ENCODE results near the gene NXNL2.

Gene NXNL2

DNA sequence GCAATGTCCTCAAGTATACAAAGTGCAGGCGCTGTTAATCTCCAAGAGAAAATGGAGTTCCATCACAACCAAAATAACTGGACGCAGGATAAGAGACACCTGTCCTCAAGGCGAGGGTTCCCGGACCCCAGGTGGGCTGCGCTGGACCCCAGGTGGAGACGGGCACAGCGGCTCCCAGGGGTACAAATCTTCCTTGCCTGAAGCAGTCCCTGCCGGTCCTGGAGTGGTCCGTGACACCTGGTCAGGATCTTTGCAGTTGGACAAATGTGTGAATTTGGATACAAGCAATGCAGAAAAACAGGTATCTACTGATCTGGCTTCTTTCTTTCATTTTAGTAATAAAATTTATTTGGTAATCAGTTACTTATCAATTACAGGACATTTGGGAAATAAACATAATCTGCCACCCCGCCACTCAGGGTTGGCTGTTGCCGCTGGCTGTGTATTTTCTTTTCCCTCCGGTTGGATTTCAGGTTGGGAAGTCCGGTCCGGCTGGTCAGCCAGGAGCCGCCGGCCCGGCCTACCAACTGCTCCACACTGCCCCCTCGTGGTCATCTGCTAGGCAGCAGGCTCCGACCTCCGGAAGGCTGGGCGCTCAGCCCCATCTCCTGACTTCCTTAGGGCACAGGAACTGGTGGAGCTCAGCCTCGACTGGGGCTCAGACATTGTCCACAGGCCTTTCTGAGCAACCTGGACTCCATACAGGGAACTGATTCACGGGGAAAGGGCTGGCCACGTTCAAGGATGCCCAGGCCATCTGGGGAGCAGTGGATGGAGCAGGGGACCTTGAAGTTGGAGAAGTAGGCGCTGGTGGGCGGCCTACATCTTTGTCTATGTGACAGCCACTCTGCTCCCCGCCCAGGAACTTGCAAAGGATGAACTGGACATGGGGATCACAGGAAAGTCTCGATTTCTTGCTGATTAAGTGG, 43.4 kb downstream of the NXNL2 start:
- peak; percentile 65 for DNase-seq (ENCODE audit: low spot score)

DNA sequence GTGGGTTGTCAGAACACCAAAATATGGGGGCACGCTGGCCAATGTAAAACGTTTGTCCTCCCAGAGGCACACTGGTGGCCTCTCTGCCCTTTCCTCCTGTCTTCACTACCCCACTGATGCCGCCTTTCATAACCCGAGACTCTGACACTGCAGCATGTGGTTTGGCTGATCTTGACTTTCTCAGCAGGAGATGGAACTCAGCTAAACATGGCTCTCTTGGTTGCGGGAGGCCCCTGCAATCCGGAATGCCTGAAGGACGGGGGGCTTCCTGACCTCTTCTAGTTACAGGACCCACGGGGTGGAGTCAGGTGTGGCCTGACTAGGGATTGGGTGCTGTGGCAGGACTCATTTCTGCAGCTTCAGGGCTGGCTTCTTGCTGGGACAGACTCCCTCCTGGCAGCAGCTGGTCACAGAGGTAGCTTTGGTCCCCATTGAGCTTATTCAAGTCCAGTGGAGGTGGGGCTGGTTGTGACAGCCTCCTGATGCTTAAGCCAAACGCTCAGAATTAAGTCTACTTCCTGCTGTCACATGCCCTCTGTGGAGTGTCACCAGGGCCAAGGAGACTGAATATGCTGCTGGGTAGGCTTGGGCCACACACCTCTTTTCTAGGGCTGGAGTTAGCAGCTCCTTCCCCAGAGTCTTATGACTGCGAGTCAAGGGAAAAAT, 44.2 kb downstream of the NXNL2 start:
- no peak for DNase-seq (ENCODE audit: low spot score)

DNA sequence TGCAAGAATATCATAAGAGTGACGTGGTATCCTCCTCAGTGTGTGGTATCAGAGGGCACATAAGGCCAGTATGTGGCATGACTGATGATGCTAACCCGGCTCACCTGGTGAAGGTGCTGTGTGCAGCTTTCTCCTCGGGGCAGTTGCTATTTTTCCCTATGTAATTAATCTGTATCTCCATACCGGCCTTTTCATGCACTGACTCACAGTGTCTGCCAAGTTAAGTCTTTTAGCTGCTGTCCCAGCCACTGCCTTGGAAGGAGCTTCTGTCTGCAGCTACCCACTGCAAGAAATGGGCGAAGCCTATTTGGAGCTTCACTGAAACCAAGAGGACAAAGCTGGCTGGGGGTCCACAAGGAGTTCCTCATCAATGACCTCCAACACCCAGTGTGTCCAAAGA, 46.0 kb downstream of the NXNL2 start:
- no peak for DNase-seq (ENCODE audit: low spot score)

DNA sequence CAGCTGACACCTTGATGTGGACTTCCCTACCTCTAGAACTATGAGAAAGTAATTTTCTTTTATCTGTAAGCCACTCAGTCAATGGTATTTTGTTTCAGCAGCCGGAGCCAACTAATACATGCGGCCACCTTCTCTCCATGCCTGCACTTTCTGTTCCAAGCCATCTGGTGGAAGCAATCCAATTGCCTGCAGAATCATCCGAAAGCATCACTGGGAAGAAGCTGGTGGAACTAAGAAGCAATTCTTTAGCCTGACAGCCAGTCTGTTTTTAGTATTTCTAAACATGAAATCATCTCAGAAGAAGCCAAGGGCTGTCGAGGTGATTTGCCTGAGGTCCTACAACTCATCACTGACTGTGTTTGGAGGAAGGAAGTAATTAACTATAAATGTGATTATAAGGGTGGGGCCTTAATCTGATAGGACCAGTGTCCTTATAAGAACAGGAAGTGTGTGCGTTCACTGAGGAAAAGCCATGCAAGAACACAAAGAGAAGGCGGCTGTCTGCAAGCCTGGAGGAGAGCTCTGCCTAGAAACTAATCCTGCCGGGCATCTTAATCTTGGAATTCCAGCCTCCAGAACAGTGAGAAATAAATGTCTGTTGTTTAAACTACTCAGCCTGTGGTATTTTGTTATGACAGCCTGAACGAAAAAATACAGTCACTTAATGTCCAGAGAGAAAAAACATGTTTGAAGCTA, 49.1 kb downstream of the NXNL2 start:
- peak; percentile 81 for DNase-seq (ENCODE audit: low spot score)

DNA sequence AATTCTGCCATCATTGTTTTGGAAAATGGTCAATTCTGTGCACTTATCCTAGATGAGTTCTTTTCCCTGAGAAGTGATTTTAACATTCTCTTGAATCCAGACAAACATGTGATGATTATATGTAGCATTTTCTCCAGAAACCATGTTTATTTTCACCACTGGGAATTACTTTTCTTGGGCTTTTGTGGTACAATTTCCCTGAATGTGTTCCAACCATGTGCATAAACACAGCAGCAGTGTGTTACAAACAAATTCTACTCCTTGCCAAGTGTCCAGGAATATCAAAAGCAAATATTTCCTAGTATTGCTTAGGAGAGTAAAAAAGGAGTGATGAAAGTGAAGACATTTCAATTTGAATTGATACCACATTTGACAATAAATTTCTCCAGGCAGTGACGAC, 50.4 kb downstream of the NXNL2 start:
- no peak for DNase-seq (ENCODE audit: low spot score)

DNA sequence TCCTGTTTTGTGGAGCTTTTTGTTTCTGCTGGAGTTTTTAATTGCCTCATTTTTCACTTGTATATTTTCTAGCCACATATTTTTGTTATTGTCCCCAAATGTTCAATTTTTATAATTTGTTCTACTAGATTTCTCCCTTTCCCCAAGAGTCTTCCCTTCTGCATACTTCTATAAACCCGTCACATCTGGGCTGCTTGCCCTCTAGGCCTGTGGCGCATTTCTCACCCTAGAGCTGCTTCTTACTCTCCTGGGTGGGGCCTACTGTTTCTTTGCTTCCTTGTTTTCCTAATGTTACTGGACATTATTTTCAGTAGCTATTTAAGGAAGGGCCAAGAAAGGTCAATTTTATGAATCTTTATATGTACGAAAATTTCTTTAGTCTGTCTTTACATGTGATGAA, 51.5 kb downstream of the NXNL2 start:
- DNase-seq (ENCODE audit: low spot score) = no peak

DNA sequence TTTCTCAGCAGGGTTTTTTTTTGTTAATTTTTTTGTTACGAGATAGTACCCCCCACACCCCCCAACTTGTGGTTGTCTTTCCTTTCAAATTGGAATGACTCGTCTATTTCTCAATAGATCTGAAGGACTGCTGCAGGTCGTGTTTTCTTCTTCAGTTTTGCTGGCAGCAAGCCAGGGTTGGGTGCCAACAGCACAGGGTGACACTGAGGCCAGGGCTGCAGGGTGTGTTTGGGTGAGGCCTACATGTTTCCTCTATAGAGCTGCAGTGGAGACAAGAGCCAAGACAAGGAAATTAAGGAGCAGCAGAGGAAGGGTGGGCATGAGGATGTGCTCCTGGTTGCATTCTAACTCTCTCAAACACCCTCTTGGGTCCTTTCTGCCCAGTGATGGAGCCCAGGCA, 52.2 kb downstream of the NXNL2 start:
- DNase-seq (ENCODE audit: low spot score) = no peak

DNA sequence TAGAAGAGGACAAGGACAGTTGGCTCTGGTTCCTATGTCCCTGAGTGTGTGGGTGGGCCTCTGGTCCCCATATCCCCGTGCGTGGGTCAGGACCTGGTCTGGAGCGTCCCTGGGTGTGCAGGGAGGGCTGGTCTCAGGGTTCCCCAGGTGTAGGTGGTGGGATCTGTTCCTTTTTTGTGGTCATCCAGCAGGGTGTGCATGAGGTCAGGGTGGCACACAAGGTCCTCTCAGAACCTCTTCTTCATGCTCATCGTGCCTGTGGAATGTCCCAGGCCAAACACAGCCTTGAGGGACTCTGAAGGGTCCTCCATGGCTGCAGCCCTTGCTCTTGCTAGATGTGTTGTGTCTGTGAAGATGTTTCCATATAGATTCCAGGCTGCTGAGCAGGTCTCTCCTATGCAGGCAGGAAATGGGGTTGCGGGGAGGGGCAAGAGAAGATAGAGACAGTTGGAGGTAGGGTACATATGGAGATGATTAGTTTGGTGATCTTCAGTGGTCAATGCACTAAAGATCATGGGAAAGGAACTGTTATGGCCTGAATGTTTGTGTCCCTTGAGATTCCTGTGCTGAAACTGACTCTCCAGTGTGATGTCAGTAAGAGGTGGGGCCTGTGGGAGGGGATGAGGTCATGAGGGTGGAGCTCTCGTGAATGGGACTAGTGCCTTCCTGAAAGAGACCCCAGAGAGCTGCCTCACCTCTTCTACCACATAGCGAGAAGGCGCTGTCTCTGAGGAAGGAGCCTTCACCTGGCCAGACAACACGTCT, 53.1 kb downstream of the NXNL2 start:
- no peak for DNase-seq (ENCODE audit: low spot score)

DNA sequence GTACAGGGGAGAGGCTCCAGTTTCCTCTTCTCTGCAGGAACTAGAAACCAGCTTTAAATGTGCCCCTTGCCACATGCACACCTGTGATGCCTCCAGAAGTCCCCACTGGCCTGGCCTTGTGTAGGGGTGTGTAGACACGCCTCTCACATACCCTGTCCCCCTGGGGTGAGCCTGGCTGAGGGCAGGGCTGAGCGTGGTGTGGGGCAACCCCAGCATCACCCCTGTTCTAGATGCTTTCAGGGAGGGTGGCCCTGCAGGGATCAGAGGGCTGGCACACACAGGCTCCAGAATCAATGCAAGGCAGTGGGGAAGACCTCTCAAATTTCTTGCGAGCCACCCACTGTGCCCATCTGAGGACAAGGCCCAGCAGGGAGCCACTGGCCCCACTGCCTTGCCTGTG, 54.7 kb downstream of the NXNL2 start:
- DNase-seq (ENCODE audit: low spot score) = no peak

DNA sequence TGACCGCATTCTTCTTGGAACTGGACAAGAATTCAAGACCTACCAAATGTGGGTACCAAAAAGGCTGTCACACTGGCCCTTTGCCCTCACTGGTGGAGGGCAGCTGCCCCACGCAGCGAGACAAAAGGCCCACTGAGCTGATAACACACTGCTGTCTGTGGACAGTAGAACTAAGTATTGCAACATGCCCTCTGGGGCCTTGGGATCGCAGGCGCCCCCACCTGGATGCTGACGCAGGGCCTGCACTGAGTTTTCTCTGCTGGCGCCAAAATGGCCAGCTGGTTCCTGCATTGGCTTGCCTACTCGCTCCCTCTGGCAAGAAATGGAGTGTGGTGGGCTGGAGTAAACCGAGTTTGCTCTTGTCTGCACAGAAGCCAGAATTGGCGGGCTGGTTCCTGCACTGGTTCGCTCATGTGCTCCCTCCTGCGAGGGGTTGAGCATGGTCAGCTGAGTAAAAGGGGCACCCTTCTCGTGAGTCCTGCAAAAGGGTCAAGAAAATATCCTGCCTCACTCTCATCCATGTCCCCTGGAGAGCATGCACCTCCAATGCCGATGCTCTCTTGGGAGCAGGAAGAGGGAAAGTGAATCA, 55.7 kb downstream of the NXNL2 start:
- no peak for DNase-seq (ENCODE audit: low spot score)

DNA sequence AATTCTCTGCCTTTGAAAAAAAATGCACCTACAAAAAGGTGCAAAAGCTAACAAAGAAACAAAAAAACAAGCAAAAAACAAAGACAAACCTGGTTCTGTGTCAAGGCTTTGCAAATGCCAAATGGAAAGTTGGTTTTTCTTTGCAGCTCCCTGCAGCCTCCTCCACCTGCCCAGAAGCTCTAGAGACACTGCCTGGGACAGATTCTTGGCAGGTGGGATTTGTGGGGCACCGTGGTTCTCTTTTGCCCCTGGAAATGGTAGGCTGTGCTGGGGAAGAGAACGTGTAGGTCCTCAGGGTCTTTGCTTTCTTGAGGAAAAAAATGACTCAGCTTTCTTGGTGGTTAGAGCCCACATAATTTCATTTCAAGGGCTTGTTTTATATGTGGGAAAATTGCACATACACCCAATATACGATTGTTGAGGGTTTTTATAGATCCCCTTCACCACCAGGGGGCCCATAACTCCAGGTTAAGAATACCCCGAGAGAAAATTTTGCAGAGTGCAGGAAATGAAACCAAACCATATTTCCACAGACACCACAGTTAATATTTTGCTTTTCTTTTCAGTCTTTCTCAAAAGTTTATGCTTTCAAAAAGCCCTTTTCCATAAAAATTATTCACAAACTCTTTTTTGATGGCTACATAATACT, 58.7 kb downstream of the NXNL2 start:
- peak; percentile 34 for DNase-seq (ENCODE audit: low spot score)
